Measurements from ENCODE around the gene TOR1B.

DNA sequence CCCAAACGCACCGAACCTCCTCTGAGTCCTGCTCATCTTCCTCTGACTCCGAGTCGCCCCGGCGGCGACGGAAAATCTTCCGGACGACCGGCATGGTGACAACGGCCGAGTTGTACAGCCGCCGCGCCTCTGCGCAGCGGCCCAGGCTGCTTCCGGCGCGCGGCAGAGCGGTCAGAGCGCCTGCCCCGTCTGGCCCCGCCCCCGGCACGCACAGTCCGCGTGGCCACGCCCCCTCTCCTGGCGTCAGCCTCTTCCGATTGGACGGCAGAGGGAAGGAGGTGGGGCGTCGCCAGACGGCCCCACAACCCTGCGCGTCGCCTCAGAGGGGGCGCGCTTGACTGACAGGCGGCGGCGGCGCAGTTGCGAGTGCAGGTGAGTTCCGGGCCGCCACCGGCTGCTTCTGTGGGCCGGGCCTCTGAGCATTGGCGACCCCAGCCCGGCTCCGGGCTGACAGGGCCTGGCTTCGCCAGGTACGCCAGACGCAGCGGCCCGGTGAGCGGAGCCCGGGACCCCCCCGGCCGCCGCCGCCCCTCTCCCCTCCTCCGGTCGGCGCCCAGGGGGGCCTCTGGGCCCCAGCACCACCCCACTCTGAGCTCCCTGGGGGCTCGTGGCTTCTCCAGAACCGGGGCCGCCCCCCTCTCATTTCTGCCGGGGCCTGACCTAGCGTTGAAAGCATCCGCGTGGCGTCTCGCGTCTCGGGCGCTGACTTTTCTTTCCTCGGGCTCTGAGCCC, 32.3 kb downstream of the TOR1B start, which contains the start of the genes C9orf78 and USP20:
- TF ChIP-seq ATF3 (CRISPR knock-in tag; conservative IDR thresholded peaks at IDR 0.05) (no peak), TP53 (CRISPR knock-in tag; IDR thresholded peaks at IDR 0.05) (no peak), JUN (CRISPR knock-in tag; IDR thresholded peaks at IDR 0.05) (no peak), CBFB (CRISPR knock-in tag; IDR thresholded peaks at IDR 0.05; ENCODE audit: low read depth) (no peak), KAT7 (CRISPR knock-in tag; IDR thresholded peaks at IDR 0.05; ENCODE audit: borderline replicate concordance) (no peak), SMAD4 (CRISPR knock-in tag; IDR thresholded peaks at IDR 0.05) (no peak), CREM (CRISPR knock-in tag; IDR thresholded peaks at IDR 0.05) (peak; percentile 93), ZNF138 (CRISPR knock-in tag; conservative IDR thresholded peaks at IDR 0.05) (no peak), SP1 (CRISPR knock-in tag; conservative IDR thresholded peaks at IDR 0.05) (peak; percentile 94), NR1H2 (CRISPR knock-in tag; IDR thresholded peaks at IDR 0.05) (no peak), ZNF532 (CRISPR knock-in tag; IDR thresholded peaks at IDR 0.05; ENCODE audit: borderline replicate concordance) (no peak)
- TF ChIP-seq, protein P1, sequence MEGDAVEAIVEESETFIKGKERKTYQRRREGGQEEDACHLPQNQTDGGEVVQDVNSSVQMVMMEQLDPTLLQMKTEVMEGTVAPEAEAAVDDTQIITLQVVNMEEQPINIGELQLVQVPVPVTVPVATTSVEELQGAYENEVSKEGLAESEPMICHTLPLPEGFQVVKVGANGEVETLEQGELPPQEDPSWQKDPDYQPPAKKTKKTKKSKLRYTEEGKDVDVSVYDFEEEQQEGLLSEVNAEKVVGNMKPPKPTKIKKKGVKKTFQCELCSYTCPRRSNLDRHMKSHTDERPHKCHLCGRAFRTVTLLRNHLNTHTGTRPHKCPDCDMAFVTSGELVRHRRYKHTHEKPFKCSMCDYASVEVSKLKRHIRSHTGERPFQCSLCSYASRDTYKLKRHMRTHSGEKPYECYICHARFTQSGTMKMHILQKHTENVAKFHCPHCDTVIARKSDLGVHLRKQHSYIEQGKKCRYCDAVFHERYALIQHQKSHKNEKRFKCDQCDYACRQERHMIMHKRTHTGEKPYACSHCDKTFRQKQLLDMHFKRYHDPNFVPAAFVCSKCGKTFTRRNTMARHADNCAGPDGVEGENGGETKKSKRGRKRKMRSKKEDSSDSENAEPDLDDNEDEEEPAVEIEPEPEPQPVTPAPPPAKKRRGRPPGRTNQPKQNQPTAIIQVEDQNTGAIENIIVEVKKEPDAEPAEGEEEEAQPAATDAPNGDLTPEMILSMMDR (IDR thresholded peaks at IDR 0.05): no peak
- TF ChIP-seq, protein P2, sequence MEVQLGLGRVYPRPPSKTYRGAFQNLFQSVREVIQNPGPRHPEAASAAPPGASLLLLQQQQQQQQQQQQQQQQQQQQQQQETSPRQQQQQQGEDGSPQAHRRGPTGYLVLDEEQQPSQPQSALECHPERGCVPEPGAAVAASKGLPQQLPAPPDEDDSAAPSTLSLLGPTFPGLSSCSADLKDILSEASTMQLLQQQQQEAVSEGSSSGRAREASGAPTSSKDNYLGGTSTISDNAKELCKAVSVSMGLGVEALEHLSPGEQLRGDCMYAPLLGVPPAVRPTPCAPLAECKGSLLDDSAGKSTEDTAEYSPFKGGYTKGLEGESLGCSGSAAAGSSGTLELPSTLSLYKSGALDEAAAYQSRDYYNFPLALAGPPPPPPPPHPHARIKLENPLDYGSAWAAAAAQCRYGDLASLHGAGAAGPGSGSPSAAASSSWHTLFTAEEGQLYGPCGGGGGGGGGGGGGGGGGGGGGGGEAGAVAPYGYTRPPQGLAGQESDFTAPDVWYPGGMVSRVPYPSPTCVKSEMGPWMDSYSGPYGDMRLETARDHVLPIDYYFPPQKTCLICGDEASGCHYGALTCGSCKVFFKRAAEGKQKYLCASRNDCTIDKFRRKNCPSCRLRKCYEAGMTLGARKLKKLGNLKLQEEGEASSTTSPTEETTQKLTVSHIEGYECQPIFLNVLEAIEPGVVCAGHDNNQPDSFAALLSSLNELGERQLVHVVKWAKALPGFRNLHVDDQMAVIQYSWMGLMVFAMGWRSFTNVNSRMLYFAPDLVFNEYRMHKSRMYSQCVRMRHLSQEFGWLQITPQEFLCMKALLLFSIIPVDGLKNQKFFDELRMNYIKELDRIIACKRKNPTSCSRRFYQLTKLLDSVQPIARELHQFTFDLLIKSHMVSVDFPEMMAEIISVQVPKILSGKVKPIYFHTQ (CRISPR knock-in tag; IDR thresholded peaks at IDR 0.05): no peak
